KOPT-K1 (cell line): Measurements from ENCODE around the gene TMEM117.

Experiments
- H3K27ac ChIP-seq: fragments of 200-600 bp; sonication (generic); 2 replicates; pipeline ENCODE4 v1.5.1; 2016; ENCODE audit warnings: antibody characterized with exemption, mild to moderate bottlenecking, low read depth, low read length; ENCODE audit not compliant: poor library complexity, severe bottlenecking
- H3K36me3 ChIP-seq: fragments of 200-600 bp; sonication (generic); 2 replicates; pipeline ENCODE4 v1.5.1; 2017; ENCODE audit warnings: antibody characterized with exemption, mild to moderate bottlenecking, low read length, moderate library complexity; ENCODE audit not compliant: insufficient read depth
- H3K9me3 ChIP-seq: fragments of 200-600 bp; sonication (generic); 2 replicates; pipeline ENCODE4 v1.5.1; 2017; ENCODE audit warnings: antibody characterized with exemption, low read length, mild to moderate bottlenecking; ENCODE audit not compliant: insufficient read depth, poor library complexity, severe bottlenecking

TMEM117 gene

GRCh38 chr12:43980627-43981191 lies 144.8 kb downstream of the TMEM117 start:
- Histone ChIP-seq H3K27ac (no peak overlapping the region), H3K9me3 (peaks cover 7% of the 10 kb centered on the region), H3K36me3 (no peaks in the 10 kb centered on the region)

GRCh38 chr12:43981726-43982125 lies 145.8 kb downstream of the TMEM117 start:
- peaks cover 7% of the 10 kb centered on the region for H3K9me3 ChIP-seq
- H3K27ac ChIP-seq, result no peak overlapping the region
- H3K36me3 ChIP-seq, result no peaks in the 10 kb centered on the region

GRCh38 chr12:43982544-43982943 lies 146.7 kb downstream of the TMEM117 start:
- Histone ChIP-seq H3K9me3 (peaks cover 7% of the 10 kb centered on the region), H3K27ac (no peak overlapping the region)

GRCh38 chr12:43988838-43989560 lies 153.1 kb downstream of the TMEM117 start:
- H3K36me3 ChIP-seq, result no peaks in the 10 kb centered on the region
- no peaks in the 10 kb centered on the region for H3K9me3 ChIP-seq

More at GRCh38 chr12:43982544-43982943, 146.7 kb downstream of the TMEM117 start:
- no peaks in the 10 kb centered on the region for H3K36me3 ChIP-seq

DNA sequence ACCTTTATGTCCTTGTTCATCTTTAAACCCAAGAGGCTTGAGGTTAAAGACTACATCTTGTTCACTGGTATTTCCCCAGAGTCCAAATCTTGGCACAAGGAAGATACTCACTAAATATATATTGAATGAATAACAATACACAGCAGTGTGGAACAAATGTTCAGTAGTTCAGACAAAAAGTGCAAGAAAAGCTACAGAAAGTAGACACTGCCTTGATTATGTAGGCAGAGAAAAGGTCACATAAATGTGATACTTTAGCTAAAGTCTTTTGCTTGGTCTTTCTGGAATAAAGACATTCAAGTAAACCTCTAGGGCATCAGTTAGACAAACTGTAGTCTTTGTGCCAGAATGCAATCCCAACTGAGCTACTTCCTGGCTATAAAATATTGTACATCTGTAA lies 157.0 kb downstream of the TMEM117 start:
- Histone ChIP-seq H3K36me3 (no peaks in the 10 kb centered on the region), H3K9me3 (no peaks in the 10 kb centered on the region), H3K27ac (no peak overlapping the region)

More at GRCh38 chr12:43988838-43989560, 153.1 kb downstream of the TMEM117 start:
- H3K27ac ChIP-seq, result no peak overlapping the region

DNA sequence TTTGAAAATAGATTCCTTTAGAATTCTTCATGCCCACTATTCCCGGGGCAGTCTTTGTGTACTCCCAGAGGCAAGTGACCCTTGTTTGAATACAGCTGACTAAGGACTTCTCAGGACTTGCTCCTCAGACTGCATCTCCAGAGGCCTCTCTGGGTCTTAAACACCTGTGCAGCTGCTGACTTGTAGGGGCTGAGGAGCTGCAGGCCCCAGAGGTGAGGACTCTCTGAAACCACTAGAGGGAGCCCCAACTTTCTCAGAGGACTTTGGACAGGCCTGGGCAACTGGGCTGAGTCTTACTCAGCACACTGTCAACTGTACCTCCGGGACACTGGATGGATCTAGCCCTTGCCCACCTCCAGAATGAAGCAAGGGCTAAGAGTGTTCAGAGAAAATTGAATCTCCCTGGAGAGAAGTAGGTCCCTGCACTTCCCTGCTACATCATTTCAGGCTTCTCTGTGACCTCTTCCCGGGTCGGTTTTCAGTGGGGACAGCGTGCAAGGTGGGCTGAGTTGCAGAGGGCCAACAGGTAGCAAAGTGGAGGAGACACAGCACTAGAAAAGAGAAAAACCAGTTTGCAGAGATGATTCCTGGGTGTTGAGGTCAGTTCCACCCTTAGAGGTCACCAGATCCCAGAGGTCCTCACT lies 164.6 kb downstream of the TMEM117 start:
- Histone ChIP-seq H3K9me3 (no peaks in the 10 kb centered on the region), H3K27ac (no peak overlapping the region), H3K36me3 (no peaks in the 10 kb centered on the region)

- H3K36me3 ChIP-seq, result no peaks in the 10 kb centered on the region
- no peak overlapping the region for H3K27ac ChIP-seq
Observed at GRCh38 chr12:44002607-44003006, 166.7 kb downstream of the TMEM117 start.

GRCh38 chr12:44003721-44004120 lies 167.8 kb downstream of the TMEM117 start:
- H3K27ac ChIP-seq, result no peak overlapping the region
- H3K36me3 ChIP-seq, result no peaks in the 10 kb centered on the region
- H3K9me3 ChIP-seq, result no peaks in the 10 kb centered on the region

More at GRCh38 chr12:44002607-44003006, 166.7 kb downstream of the TMEM117 start:
- H3K9me3 ChIP-seq, result no peaks in the 10 kb centered on the region

- no peaks in the 10 kb centered on the region for H3K36me3 ChIP-seq
- H3K9me3 ChIP-seq, result no peaks in the 10 kb centered on the region
- no peak overlapping the region for H3K27ac ChIP-seq
Observed at GRCh38 chr12:44015333-44015941, 179.6 kb downstream of the TMEM117 start.

- no peaks in the 10 kb centered on the region for H3K9me3 ChIP-seq
- no peak overlapping the region for H3K27ac ChIP-seq
- H3K36me3 ChIP-seq, result no peaks in the 10 kb centered on the region
Observed at GRCh38 chr12:44017216-44017615, 181.3 kb downstream of the TMEM117 start.

DNA sequence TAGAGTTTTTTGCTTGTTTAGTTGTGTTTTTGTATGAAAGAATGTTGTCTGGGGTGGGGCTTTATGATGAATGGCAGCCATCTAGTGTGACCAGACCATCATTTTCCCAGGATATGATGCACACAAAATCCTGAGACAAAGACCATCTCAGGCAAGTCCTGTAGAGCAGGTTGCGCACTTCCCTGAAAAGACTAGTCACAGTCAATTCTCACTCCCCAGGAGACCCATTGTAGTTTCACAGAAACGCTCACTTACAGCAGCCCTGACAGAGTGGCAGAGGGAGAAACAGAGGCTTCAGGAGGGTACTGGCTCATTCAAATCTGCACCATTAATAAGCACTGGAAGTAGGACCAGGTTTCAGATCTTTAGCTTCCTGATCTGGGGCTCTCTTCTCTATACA lies 183.2 kb downstream of the TMEM117 start:
- Histone ChIP-seq H3K36me3 (no peaks in the 10 kb centered on the region), H3K27ac (no peak overlapping the region), H3K9me3 (no peaks in the 10 kb centered on the region)

DNA sequence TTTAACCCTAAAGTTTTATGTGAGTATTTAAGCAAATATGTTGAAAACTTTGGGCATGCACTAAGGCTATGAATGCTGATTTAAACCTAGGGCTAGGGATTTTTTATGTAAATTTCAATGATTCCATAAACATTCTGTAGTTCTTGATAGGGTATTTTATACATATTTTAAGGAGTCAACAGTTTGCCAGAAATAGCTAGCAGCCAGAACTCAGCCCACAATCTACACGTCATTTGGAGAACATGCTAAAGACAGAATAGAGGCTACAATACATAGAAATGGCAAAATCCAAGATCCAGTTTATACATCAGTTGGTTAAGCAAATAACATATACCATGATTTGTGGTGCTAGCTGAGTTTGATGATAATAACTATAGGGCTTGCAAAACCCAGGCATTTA lies 184.7 kb downstream of the TMEM117 start:
- no peaks in the 10 kb centered on the region for H3K9me3 ChIP-seq
- H3K27ac ChIP-seq, result no peak overlapping the region
- H3K36me3 ChIP-seq, result no peaks in the 10 kb centered on the region

DNA sequence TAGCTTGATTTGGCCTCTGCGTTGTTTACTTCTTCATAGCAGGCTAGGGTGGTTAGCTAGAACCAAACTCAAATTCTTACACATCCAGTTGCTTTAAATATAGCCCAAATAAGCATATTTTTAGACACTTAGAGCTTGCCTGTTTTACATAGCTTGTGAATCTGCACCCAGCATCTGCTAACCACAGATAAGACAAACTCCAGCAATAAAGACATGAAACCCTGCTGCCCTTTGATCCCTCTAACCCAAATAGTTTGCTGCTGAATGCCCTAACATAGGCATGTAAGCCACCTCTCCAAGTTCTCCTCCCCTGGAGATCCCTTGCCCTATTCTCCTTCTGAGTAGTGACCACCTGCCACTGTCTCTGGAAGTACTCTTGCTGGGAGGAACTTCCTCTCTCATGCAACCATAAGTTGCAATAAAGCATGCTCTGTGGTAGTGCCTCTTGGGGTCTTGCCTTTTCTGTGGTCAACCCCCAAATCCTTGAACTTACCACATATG lies 185.6 kb downstream of the TMEM117 start:
- Histone ChIP-seq H3K27ac (no peak overlapping the region), H3K9me3 (no peaks in the 10 kb centered on the region), H3K36me3 (no peaks in the 10 kb centered on the region)

DNA sequence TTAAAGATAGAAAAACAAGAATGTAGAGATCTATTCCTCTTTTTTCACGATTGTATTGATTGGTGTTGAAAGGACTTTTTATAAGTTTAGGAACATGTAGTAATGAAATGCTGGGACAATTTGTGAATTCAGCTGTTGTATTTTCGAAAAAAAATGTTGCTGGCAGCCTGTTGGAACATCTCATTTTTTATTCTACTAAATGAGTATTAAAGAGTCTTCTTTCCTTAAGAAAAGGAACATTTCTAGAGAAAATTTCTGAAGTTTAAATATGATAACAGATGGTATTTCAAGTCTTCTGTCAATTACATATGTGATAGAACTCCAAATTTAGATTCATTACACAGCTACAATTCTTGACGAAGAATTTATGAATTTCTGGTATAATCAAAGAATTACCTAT lies 189.6 kb downstream of the TMEM117 start:
- Histone ChIP-seq H3K36me3 (no peaks in the 10 kb centered on the region), H3K27ac (no peak overlapping the region), H3K9me3 (peaks cover 3% of the 10 kb centered on the region)

DNA sequence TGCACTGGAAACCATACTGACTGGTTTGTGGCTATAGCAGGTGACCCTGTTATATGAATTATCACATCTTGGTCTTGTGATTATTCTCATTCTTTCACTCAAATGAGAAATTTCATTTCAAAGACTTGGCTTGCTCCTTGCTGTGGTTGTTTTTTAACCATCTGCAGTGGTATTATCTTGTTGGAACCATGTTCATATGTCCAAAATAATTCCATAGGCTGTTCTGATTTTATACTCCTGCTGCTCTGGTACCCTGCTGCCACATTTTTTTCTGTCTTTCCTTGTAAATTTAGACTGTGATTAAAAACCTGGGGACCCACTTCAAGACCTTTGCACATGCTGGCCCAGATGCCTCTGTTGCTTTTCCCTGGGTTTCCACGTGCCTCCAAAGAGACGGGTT lies 190.2 kb downstream of the TMEM117 start:
- Histone ChIP-seq H3K27ac (no peak overlapping the region), H3K36me3 (no peaks in the 10 kb centered on the region), H3K9me3 (peaks cover 3% of the 10 kb centered on the region)
